Measurements from ENCODE around the gene ANKDD1A.

The ANKDD1A gene

GRCh38 chr15:64883100-64883581 lies 28.6 kb upstream of the ANKDD1A start:
- Histone ChIP-seq H3K9me3 (ENCODE audit: severe bottlenecking) (no peaks in the 10 kb centered on the region), H3K27ac (no peak overlapping the region), H3K4me3 (ENCODE audit: low read depth, low read length) (no peak overlapping the region), H3K36me3 (no peaks in the 10 kb centered on the region), H3K27me3 (ENCODE audit: insufficient read depth, low read depth, severe bottlenecking) (no peaks in the 10 kb centered on the region)
- no peak for DNase-seq
- no peak for TF ChIP-seq CTCF (IDR thresholded peaks at IDR 0.05; ENCODE audit: low read depth, low read length)

- H3K4me3 ChIP-seq (ENCODE audit: low read depth, low read length) = no peak overlapping the region
- no peak for TF ChIP-seq CTCF (IDR thresholded peaks at IDR 0.05; ENCODE audit: low read depth, low read length)
- DNase-seq = no peak
Observed at GRCh38 chr15:64883997-64884511, 27.6 kb upstream of the ANKDD1A start.

GRCh38 chr15:64884679-64885078 lies 27.0 kb upstream of the ANKDD1A start:
- no peaks in the 10 kb centered on the region for H3K27me3 ChIP-seq (ENCODE audit: insufficient read depth, low read depth, severe bottlenecking)
- no peaks in the 10 kb centered on the region for H3K9me3 ChIP-seq (ENCODE audit: severe bottlenecking)
- no peak for TF ChIP-seq CTCF (IDR thresholded peaks at IDR 0.05; ENCODE audit: low read depth, low read length)
- no peak overlapping the region for H3K4me3 ChIP-seq (ENCODE audit: low read depth, low read length)
- H3K36me3 ChIP-seq = no peaks in the 10 kb centered on the region
- DNase-seq = no peak
- no peak overlapping the region for H3K27ac ChIP-seq

More at GRCh38 chr15:64883997-64884511, 27.6 kb upstream of the ANKDD1A start:
- no peaks in the 10 kb centered on the region for H3K36me3 ChIP-seq
- no peak overlapping the region for H3K27ac ChIP-seq
- H3K27me3 ChIP-seq (ENCODE audit: insufficient read depth, low read depth, severe bottlenecking) = no peaks in the 10 kb centered on the region
- H3K9me3 ChIP-seq (ENCODE audit: severe bottlenecking) = no peaks in the 10 kb centered on the region

- DNase-seq = no peak
- no peak for TF ChIP-seq CTCF (IDR thresholded peaks at IDR 0.05; ENCODE audit: low read depth, low read length)
- Histone ChIP-seq H3K9me3 (ENCODE audit: severe bottlenecking) (no peaks in the 10 kb centered on the region), H3K4me3 (ENCODE audit: low read depth, low read length) (no peak overlapping the region), H3K27ac (no peak overlapping the region), H3K27me3 (ENCODE audit: insufficient read depth, low read depth, severe bottlenecking) (no peaks in the 10 kb centered on the region), H3K36me3 (no peaks in the 10 kb centered on the region)
Observed at GRCh38 chr15:64888336-64888735, 23.4 kb upstream of the ANKDD1A start.

GRCh38 chr15:64891561-64891960 lies 20.1 kb upstream of the ANKDD1A start:
- no peak for TF ChIP-seq CTCF (IDR thresholded peaks at IDR 0.05; ENCODE audit: low read depth, low read length)
- Histone ChIP-seq H3K4me3 (ENCODE audit: low read depth, low read length) (no peak overlapping the region), H3K9me3 (ENCODE audit: severe bottlenecking) (no peaks in the 10 kb centered on the region), H3K27ac (no peak overlapping the region), H3K27me3 (ENCODE audit: insufficient read depth, low read depth, severe bottlenecking) (no peaks in the 10 kb centered on the region), H3K36me3 (no peaks in the 10 kb centered on the region)
- no peak for DNase-seq

GRCh38 chr15:64892847-64893403 lies 18.8 kb upstream of the ANKDD1A start:
- no peak for DNase-seq
- H3K27me3 ChIP-seq (ENCODE audit: insufficient read depth, low read depth, severe bottlenecking) = no peaks in the 10 kb centered on the region
- no peaks in the 10 kb centered on the region for H3K9me3 ChIP-seq (ENCODE audit: severe bottlenecking)
- H3K27ac ChIP-seq = no peak overlapping the region
- TF ChIP-seq CTCF (IDR thresholded peaks at IDR 0.05; ENCODE audit: low read depth, low read length) = no peak
- H3K36me3 ChIP-seq = no peaks in the 10 kb centered on the region
- H3K4me3 ChIP-seq (ENCODE audit: low read depth, low read length) = no peak overlapping the region
